Osteoblast (primary cell): ENCODE data around the gene ALCAM. TPM values are rescaled to one million over a fixed set of nuclear protein-coding genes. Genes with fewer than 3 reads are reported as not detected.
A peak's percentile ranks its signal among the peaks of the same experiment; 100 is the strongest.

Experiments used
- DNase-seq: peaks from one replicate; pipeline ENCODE4 v3.0.0; 2011; ENCODE audit warnings: low spot score, mixed read lengths; ENCODE audit not compliant: insufficient read length; ENCODE audit errors: missing footprints
- H2AFZ ChIP-seq: 2 replicates; pipeline ENCODE4 v1.6.0; 2011; ENCODE audit warnings: mild to moderate bottlenecking, low read length
- H3K27ac ChIP-seq: 2 replicates; pipeline ENCODE4 v1.5.1; 2011; ENCODE audit warnings: mild to moderate bottlenecking, low read depth, low read length, moderate library complexity
- H3K27me3 ChIP-seq: 2 replicates; pipeline ENCODE4 v1.6.0; 2012; ENCODE audit warnings: mild to moderate bottlenecking, control low read depth, inconsistent platforms, low read length, moderate library complexity; ENCODE audit not compliant: insufficient read depth
- H3K36me3 ChIP-seq: 2 replicates; pipeline ENCODE4 v1.5.1; 2011; ENCODE audit warnings: mild to moderate bottlenecking, low read length, control low read depth, moderate library complexity; ENCODE audit not compliant: insufficient read depth
- H3K4me1 ChIP-seq: 2 replicates; pipeline ENCODE4 v1.5.1; 2011; ENCODE audit warnings: mild to moderate bottlenecking, low read length, control low read depth, moderate library complexity; ENCODE audit not compliant: insufficient read depth
- H3K4me2 ChIP-seq: 2 replicates; pipeline ENCODE4 v1.6.0; 2011; ENCODE audit warnings: mild to moderate bottlenecking, low read length; ENCODE audit not compliant: insufficient read depth
- H3K4me3 ChIP-seq: fragments of 200-600 bp; sonication (generic); 3 replicates; pipeline ENCODE4 v1.5.1; 2012; ENCODE audit warnings: mild to moderate bottlenecking, low read length, inconsistent platforms; ENCODE audit not compliant: insufficient read depth
- H3K79me2 ChIP-seq: 2 replicates; pipeline ENCODE4 v1.6.0; 2012; ENCODE audit warnings: mild to moderate bottlenecking, low read length, control low read depth, inconsistent platforms; ENCODE audit not compliant: insufficient read depth
- H3K9me3 ChIP-seq: 2 replicates; pipeline ENCODE4 v1.5.1; 2011; ENCODE audit warnings: low read depth, low read length, control low read depth
- H4K20me1 ChIP-seq: 2 replicates; pipeline ENCODE4 v1.6.0; 2012; ENCODE audit warnings: mild to moderate bottlenecking, low read length, control low read depth; ENCODE audit not compliant: insufficient read depth
- CTCF ChIP-seq: IDR thresholded peaks from 2 replicates; pipeline ENCODE4 v1.5.1; 2011; ENCODE audit warnings: mild to moderate bottlenecking, low read depth, low read length, moderate library complexity; ENCODE audit errors: extremely low read depth
- total RNA-seq: library from RNA; depleted of rRNA; stranded (reverse); fragments of >200 nt; gene quantifications from 2 replicates; pipeline ENCODE4 v1.2.3, GENCODE V29; 2012

The ALCAM gene
- total RNA-seq, 1 donor: 178 TPM

GRCh38 chr3:105362021-105362665 lies 4.6 kb upstream of the ALCAM start:
- H3K9me3 ChIP-seq: no peaks in the 10 kb centered on the region
- H3K4me2 ChIP-seq: peak overlapping the region; percentile 50
- peaks cover 4% of the 10 kb centered on the region for H3K79me2 ChIP-seq
- peak; percentile 62 for DNase-seq
- no peak overlapping the region for H3K4me3 ChIP-seq
- no peaks in the 10 kb centered on the region for H3K36me3 ChIP-seq
- no peaks in the 10 kb centered on the region for H4K20me1 ChIP-seq
- H3K4me1 ChIP-seq: peaks cover 59% of the 10 kb centered on the region
- H3K27me3 ChIP-seq: no peaks in the 10 kb centered on the region
- H3K27ac ChIP-seq: peak overlapping the region; percentile 96
- no peak for TF ChIP-seq CTCF
- no peak overlapping the region for H2AFZ ChIP-seq

GRCh38 chr3:105364128-105364527 lies 2.6 kb upstream of the ALCAM start:
- H3K27me3 ChIP-seq: no peaks in the 10 kb centered on the region
- H3K36me3 ChIP-seq: no peaks in the 10 kb centered on the region
- no peak for TF ChIP-seq CTCF
- no peaks in the 10 kb centered on the region for H4K20me1 ChIP-seq
- H3K4me3 ChIP-seq: no peak overlapping the region
- no peak for DNase-seq
- H2AFZ ChIP-seq: no peak overlapping the region
- H3K79me2 ChIP-seq: peaks cover 24% of the 10 kb centered on the region
- peaks cover 55% of the 10 kb centered on the region for H3K4me1 ChIP-seq
- H3K4me2 ChIP-seq: peak overlapping the region; percentile 99
- H3K27ac ChIP-seq: peak overlapping the region; percentile 96
- H3K9me3 ChIP-seq: no peaks in the 10 kb centered on the region

- Histone ChIP-seq H2AFZ (peak overlapping the region; percentile 90), H3K27me3 (no peaks in the 10 kb centered on the region), H3K4me2 (peak overlapping the region; percentile 99), H3K79me2 (peaks cover 33% of the 10 kb centered on the region), H3K36me3 (no peaks in the 10 kb centered on the region), H3K4me3 (peak overlapping the region; percentile 83), H3K9me3 (no peaks in the 10 kb centered on the region), H3K27ac (peak overlapping the region; percentile 96), H3K4me1 (peaks cover 46% of the 10 kb centered on the region), H4K20me1 (no peaks in the 10 kb centered on the region)
- TF ChIP-seq CTCF: no peak
- DNase-seq: no peak
Measured at GRCh38 chr3:105365081-105365390, 1.7 kb upstream of the ALCAM start.

GRCh38 chr3:105365391-105366325 lies 1.1 kb upstream of the ALCAM start:
- Histone ChIP-seq H3K79me2 (peaks cover 40% of the 10 kb centered on the region), H3K4me3 (peak overlapping the region; percentile 83), H3K9me3 (no peaks in the 10 kb centered on the region), H3K27me3 (no peaks in the 10 kb centered on the region), H2AFZ (peak overlapping the region; percentile 90), H3K4me2 (peak overlapping the region; percentile 99), H3K4me1 (peaks cover 46% of the 10 kb centered on the region), H3K27ac (peak overlapping the region; percentile 96), H3K36me3 (no peaks in the 10 kb centered on the region), H4K20me1 (no peaks in the 10 kb centered on the region)
- DNase-seq: peak; percentile 64
- TF ChIP-seq CTCF: peak; percentile 21
